KOPT-K1 (cell line): ENCODE measurements around the gene NXPH4.

ENCODE experiments used
- H3K27ac ChIP-seq: fragments of 200-600 bp; sonication (generic); 2 replicates; pipeline ENCODE4 v1.5.1; 2016; ENCODE audit warnings: antibody characterized with exemption, mild to moderate bottlenecking, low read depth, low read length; ENCODE audit not compliant: poor library complexity, severe bottlenecking
- H3K36me3 ChIP-seq: fragments of 200-600 bp; sonication (generic); 2 replicates; pipeline ENCODE4 v1.5.1; 2017; ENCODE audit warnings: antibody characterized with exemption, mild to moderate bottlenecking, low read length, moderate library complexity; ENCODE audit not compliant: insufficient read depth
- H3K9me3 ChIP-seq: fragments of 200-600 bp; sonication (generic); 2 replicates; pipeline ENCODE4 v1.5.1; 2017; ENCODE audit warnings: antibody characterized with exemption, low read length, mild to moderate bottlenecking; ENCODE audit not compliant: insufficient read depth, poor library complexity, severe bottlenecking

Gene NXPH4

GRCh38 chr12:57193706-57194245 is 22.8 kb upstream of the NXPH4 start:
- no peaks in the 10 kb centered on the region for H3K36me3 ChIP-seq

GRCh38 chr12:57194253-57194652 is 22.3 kb upstream of the NXPH4 start:
- H3K27ac ChIP-seq: no peak overlapping the region
- no peaks in the 10 kb centered on the region for H3K36me3 ChIP-seq
- H3K9me3 ChIP-seq: no peaks in the 10 kb centered on the region

More at GRCh38 chr12:57193706-57194245, 22.8 kb upstream of the NXPH4 start:
- Histone ChIP-seq H3K9me3 (no peaks in the 10 kb centered on the region), H3K27ac (no peak overlapping the region)

DNA sequence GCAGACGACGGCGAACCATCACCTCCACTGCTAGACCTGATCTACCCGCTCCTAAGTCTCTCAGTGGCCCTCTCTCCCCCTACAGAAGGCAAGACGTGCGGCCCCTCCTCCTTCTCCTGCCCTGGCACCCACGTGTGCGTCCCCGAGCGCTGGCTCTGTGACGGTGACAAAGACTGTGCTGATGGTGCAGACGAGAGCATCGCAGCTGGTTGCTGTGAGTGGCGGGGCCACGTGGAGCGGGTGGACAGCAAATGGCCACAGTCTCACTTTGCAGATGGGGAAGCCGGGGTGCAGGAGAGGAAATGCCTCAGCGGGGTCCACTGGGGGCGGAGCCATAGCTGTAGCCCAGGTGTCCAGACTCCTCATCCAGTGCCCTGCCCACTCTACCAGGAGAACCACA is 21.4 kb upstream of the NXPH4 start:
- Histone ChIP-seq H3K36me3 (no peaks in the 10 kb centered on the region), H3K9me3 (no peaks in the 10 kb centered on the region), H3K27ac (no peak overlapping the region)

GRCh38 chr12:57195611-57196371 is 20.8 kb upstream of the NXPH4 start:
- H3K9me3 ChIP-seq: no peaks in the 10 kb centered on the region
- H3K27ac ChIP-seq: no peak overlapping the region
- H3K36me3 ChIP-seq: no peaks in the 10 kb centered on the region

DNA sequence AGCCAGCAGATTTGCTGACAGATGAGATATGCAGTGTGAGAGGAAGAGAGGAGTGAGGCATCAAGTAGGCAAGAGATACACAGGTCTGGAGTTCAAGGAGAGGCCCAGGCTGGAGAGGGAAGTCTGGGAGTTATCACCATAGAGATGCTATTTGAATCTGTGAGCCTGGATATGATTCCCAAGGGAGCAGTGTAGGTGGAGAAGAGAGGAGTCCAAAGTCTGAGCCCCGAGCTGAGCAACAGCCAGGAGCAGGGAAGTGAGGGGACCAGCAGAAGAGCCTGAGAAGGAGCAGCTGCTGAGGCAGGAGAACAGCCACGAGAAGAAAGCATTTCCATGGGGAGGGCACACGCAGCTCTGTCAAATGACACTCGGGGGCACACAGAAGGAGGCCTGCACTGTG is 20.2 kb upstream of the NXPH4 start:
- no peaks in the 10 kb centered on the region for H3K9me3 ChIP-seq
- H3K27ac ChIP-seq: no peak overlapping the region
- no peaks in the 10 kb centered on the region for H3K36me3 ChIP-seq

- no peak overlapping the region for H3K27ac ChIP-seq
- H3K9me3 ChIP-seq: no peaks in the 10 kb centered on the region
- no peaks in the 10 kb centered on the region for H3K36me3 ChIP-seq
Measured at GRCh38 chr12:57196956-57197355, 19.6 kb upstream of the NXPH4 start.

DNA sequence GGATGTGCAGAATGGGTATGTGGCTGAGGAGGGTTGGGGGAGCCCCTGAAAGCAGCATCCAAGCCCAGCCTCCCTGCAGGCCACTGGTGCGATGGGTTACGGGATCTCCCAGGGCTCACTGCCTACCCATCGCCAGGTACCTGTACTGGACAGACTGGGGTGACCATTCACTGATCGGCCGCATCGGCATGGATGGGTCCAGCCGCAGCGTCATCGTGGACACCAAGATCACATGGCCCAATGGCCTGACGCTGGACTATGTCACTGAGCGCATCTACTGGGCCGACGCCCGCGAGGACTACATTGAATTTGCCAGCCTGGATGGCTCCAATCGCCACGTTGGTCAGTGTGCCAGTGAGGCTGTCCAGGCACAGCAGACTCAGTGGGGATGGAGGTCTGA is 18.3 kb upstream of the NXPH4 start:
- no peaks in the 10 kb centered on the region for H3K36me3 ChIP-seq
- no peak overlapping the region for H3K27ac ChIP-seq
- H3K9me3 ChIP-seq: no peaks in the 10 kb centered on the region

GRCh38 chr12:57199191-57199590 is 17.4 kb upstream of the NXPH4 start:
- no peak overlapping the region for H3K27ac ChIP-seq
- no peaks in the 10 kb centered on the region for H3K9me3 ChIP-seq
- no peaks in the 10 kb centered on the region for H3K36me3 ChIP-seq

DNA sequence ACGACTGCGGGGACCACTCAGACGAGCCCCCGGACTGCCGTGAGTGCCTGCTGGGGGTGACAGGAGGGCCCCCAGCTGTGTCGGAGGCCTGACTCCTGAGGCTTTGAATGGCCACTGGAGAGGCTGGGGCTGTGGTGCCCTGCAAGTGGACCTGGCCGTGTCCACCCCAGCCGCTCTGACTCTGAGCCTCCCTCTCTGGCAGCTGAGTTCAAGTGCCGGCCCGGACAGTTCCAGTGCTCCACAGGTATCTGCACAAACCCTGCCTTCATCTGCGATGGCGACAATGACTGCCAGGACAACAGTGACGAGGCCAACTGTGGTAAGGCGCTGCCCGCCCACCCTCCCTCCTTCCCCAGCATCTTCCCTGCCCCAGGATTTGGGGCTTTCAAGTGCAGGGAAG is 16.1 kb upstream of the NXPH4 start:
- Histone ChIP-seq H3K36me3 (no peaks in the 10 kb centered on the region), H3K9me3 (no peaks in the 10 kb centered on the region), H3K27ac (no peak overlapping the region)

- Histone ChIP-seq H3K9me3 (no peaks in the 10 kb centered on the region), H3K36me3 (no peaks in the 10 kb centered on the region), H3K27ac (no peak overlapping the region)
Measured at GRCh38 chr12:57201219-57201618, 15.4 kb upstream of the NXPH4 start.

DNA sequence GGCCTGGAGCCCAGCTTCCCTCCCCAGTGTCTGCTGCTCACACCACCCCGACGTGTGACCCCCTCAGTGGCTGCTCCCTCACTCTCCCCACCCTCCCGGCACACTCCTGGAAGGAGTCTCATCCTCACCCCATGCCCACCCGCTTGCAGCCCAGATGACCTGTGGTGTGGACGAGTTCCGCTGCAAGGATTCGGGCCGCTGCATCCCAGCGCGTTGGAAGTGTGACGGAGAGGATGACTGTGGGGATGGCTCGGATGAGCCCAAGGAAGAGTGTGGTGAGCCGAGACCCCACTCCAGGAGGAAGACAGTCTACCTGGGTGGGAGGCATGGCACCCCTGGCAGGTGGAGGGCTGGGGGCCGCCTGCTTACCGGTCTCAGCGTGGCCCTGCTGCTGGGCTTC is 15.0 kb upstream of the NXPH4 start:
- Histone ChIP-seq H3K36me3 (no peaks in the 10 kb centered on the region), H3K9me3 (no peaks in the 10 kb centered on the region), H3K27ac (no peak overlapping the region)

DNA sequence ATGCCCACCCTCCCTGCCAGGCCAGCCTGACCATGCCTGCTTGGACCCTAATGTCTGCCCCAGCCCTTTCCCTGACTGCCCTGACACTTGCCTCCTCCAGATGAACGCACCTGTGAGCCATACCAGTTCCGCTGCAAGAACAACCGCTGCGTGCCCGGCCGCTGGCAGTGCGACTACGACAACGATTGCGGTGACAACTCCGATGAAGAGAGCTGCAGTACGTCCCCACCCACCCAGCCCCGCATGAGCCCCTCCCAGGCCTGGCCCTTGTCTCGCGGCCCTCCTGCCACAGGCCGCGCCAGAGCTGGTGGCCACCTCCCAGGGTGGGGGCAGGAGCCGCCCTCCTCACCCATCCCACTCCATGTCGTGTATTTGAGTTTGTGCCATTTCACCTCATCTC is 14.3 kb upstream of the NXPH4 start:
- no peaks in the 10 kb centered on the region for H3K36me3 ChIP-seq
- no peaks in the 10 kb centered on the region for H3K9me3 ChIP-seq
- no peak overlapping the region for H3K27ac ChIP-seq

- no peaks in the 10 kb centered on the region for H3K36me3 ChIP-seq
- no peaks in the 10 kb centered on the region for H3K9me3 ChIP-seq
- H3K27ac ChIP-seq: no peak overlapping the region
Measured at GRCh38 chr12:57203201-57203600, 13.4 kb upstream of the NXPH4 start.

GRCh38 chr12:57203791-57204190 is 12.8 kb upstream of the NXPH4 start:
- H3K9me3 ChIP-seq: no peaks in the 10 kb centered on the region
- no peaks in the 10 kb centered on the region for H3K36me3 ChIP-seq
- no peak overlapping the region for H3K27ac ChIP-seq

- no peaks in the 10 kb centered on the region for H3K9me3 ChIP-seq
- H3K36me3 ChIP-seq: no peaks in the 10 kb centered on the region
- H3K27ac ChIP-seq: no peak overlapping the region
Measured at GRCh38 chr12:57204454-57204853, 12.1 kb upstream of the NXPH4 start.

DNA sequence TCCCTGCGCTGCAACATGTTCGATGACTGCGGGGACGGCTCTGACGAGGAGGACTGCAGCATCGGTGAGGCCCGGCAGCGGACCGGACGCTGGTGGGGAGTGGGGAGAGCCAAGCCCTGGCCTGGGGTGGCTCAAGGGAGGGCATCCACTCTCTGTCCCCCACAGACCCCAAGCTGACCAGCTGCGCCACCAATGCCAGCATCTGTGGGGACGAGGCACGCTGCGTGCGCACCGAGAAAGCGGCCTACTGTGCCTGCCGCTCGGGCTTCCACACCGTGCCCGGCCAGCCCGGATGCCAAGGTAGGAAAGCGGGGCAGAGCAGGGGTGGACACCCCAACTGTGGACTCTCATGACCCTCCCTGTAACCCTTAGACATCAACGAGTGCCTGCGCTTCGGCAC is 11.4 kb upstream of the NXPH4 start:
- Histone ChIP-seq H3K9me3 (no peaks in the 10 kb centered on the region), H3K36me3 (no peaks in the 10 kb centered on the region), H3K27ac (no peak overlapping the region)
